Measurements from ENCODE around the gene LIFR. TPM values are rescaled to one million over a fixed set of nuclear protein-coding genes. Genes with fewer than 3 reads are reported as not detected.
A peak's percentile ranks its signal among the peaks of the same experiment; 100 is the strongest.

The LIFR gene
- total RNA-seq, 3 donors from 2014 or later, result 179 to 225 (median 222) TPM

- intact Hi-C loops (cut with DNase I; ENCODE audit: low total_unique reads), result loop anchor here (10.0 kb wide), 1 partner anchor 102 kb away; no protein-coding TSS in a partner anchor
- no peak for DNase-seq (ENCODE audit: low spot score in 2 of 2)
- Histone ChIP-seq H3K9me3 (no peaks in the 10 kb centered on the region), H3K27ac (no peak overlapping the region), H3K4me3 (no peak overlapping the region), H3K36me3 (no peaks in the 10 kb centered on the region), H3K27me3 (no peaks in the 10 kb centered on the region), H3K4me1 (peaks cover 0 to 5% of the 10 kb centered on the region in 2 donors)
- TF ChIP-seq, protein P1, sequence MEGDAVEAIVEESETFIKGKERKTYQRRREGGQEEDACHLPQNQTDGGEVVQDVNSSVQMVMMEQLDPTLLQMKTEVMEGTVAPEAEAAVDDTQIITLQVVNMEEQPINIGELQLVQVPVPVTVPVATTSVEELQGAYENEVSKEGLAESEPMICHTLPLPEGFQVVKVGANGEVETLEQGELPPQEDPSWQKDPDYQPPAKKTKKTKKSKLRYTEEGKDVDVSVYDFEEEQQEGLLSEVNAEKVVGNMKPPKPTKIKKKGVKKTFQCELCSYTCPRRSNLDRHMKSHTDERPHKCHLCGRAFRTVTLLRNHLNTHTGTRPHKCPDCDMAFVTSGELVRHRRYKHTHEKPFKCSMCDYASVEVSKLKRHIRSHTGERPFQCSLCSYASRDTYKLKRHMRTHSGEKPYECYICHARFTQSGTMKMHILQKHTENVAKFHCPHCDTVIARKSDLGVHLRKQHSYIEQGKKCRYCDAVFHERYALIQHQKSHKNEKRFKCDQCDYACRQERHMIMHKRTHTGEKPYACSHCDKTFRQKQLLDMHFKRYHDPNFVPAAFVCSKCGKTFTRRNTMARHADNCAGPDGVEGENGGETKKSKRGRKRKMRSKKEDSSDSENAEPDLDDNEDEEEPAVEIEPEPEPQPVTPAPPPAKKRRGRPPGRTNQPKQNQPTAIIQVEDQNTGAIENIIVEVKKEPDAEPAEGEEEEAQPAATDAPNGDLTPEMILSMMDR (IDR thresholded peaks at IDR 0.05), result no peak
- TF ChIP-seq POLR2A (IDR thresholded peaks at IDR 0.05) (no peak), POLR2AphosphoS5 (IDR thresholded peaks at IDR 0.05) (no peak)
Observed at GRCh38 chr5:38562444-38563210, 6.2 kb upstream of the LIFR start.

DNA sequence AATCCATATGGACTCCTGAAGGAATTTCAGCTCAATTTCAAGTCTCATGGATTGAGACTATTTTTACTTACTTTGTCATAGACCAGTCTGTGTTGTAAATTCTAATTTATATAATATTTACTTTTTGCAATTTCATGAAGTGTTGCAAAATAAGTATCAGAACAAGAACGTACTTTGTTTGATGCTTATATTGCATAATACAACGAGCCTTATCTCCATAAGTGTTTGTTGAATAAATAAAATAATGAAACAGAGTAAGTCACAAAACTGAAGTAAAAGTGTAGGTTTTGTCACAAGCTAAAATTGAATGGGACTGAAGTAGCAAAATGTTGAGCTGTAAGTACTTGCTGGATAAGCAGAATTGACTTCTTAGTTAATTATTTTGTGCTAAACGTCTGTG, 3.0 kb upstream of the LIFR start:
- Histone ChIP-seq H3K27me3 (no peaks in the 10 kb centered on the region), H3K4me1 (peaks cover 0 to 5% of the 10 kb centered on the region in 2 donors), H3K36me3 (no peaks in the 10 kb centered on the region), H3K4me3 (no peak overlapping the region), H3K27ac (no peak overlapping the region), H3K9me3 (no peaks in the 10 kb centered on the region)
- no peak for DNase-seq (ENCODE audit: low spot score in 2 of 2)
- TF ChIP-seq, protein P1 (IDR thresholded peaks at IDR 0.05), result no peak
- TF ChIP-seq POLR2AphosphoS5 (IDR thresholded peaks at IDR 0.05) (no peak), POLR2A (IDR thresholded peaks at IDR 0.05) (no peak)
- intact Hi-C loops (cut with DNase I; ENCODE audit: low total_unique reads), result no loop called here

- Histone ChIP-seq H3K27ac (peak overlapping the region; percentile 94 to 97), H3K4me1 (peaks cover 0 to 5% of the 10 kb centered on the region in 2 donors), H3K4me3 (peak overlapping the region; percentile 83 to 91 (median 88)), H3K36me3 (no peaks in the 10 kb centered on the region), H3K27me3 (no peaks in the 10 kb centered on the region), H3K9me3 (no peaks in the 10 kb centered on the region)
- no peak for DNase-seq (ENCODE audit: low spot score in 2 of 2)
- intact Hi-C loops (cut with DNase I; ENCODE audit: low total_unique reads), result no loop called here
- TF ChIP-seq POLR2A (IDR thresholded peaks at IDR 0.05), result no peak
Observed at GRCh38 chr5:38557792-38558191, 1.3 kb upstream of the LIFR start.

GRCh38 chr5:38557308-38557710, 863 bp upstream of the LIFR start:
- DNase-seq (ENCODE audit: low spot score in 2 of 2), result peak in 1 of 2 donors; percentile 47

DNA sequence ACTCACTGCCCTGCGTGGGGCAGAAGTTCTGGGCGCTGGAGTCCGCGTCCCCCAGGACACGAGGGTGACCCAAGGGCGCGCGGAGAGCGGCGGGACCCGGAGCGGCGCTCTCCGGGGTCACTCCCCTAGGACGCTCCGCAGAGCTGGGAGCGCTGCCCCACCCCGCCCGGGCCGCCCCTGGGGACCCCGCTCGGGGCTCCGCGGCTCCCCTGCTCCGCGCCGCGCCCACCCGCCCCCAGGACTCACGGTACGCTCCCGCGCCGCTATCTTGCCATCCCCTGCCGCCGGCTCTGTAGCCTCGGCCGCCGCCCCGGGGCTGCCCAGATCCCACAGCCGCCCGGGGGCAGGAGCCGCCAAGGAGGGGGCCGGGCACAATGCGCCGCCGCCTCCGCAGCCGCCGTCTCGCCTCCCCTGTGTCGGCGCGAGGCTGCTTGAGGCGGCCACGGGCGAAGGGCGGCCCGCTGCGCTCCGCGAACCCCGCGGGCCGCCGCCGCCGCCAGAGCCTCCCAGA, 303 bp downstream of the LIFR start:
- H3K4me3 ChIP-seq, result peak overlapping the region; percentile 83 to 91 (median 88)
- H3K36me3 ChIP-seq, result no peaks in the 10 kb centered on the region
- no peaks in the 10 kb centered on the region for H3K9me3 ChIP-seq
- no peak for DNase-seq (ENCODE audit: low spot score in 2 of 2)
- intact Hi-C loops (cut with DNase I; ENCODE audit: low total_unique reads), result no loop called here
- H3K4me1 ChIP-seq, result peaks cover 0 to 5% of the 10 kb centered on the region in 2 donors
- no peaks in the 10 kb centered on the region for H3K27me3 ChIP-seq
- TF ChIP-seq POLR2A (IDR thresholded peaks at IDR 0.05) (no peak), POLR2AphosphoS5 (IDR thresholded peaks at IDR 0.05) (no peak)
- TF ChIP-seq, protein P1 (IDR thresholded peaks at IDR 0.05), result no peak
- peak overlapping the region; percentile 93 to 97 for H3K27ac ChIP-seq

More at GRCh38 chr5:38557308-38557710, 863 bp upstream of the LIFR start:
- Histone ChIP-seq H3K36me3 (no peaks in the 10 kb centered on the region), H3K27ac (peak overlapping the region; percentile 94 to 97), H3K4me3 (peak overlapping the region; percentile 83 to 91 (median 88)), H3K4me1 (peaks cover 0 to 5% of the 10 kb centered on the region in 2 donors), H3K9me3 (no peaks in the 10 kb centered on the region), H3K27me3 (no peaks in the 10 kb centered on the region)
- intact Hi-C loops (cut with DNase I; ENCODE audit: low total_unique reads), result no loop called here
- TF ChIP-seq POLR2A (IDR thresholded peaks at IDR 0.05), result no peak
- TF ChIP-seq POLR2AphosphoS5 (IDR thresholded peaks at IDR 0.05), result peak in 1 of 3 donors; percentile 1
